Activated CD8-positive, alpha-beta memory T cell treated with anti-CD3 and anti-CD28 coated beads, Interleukin-2, amount 50 U/mL, for 24 hours (primary cell): ENCODE data around the gene RNF14.
A peak's percentile ranks its signal among the peaks of the same experiment; 100 is the strongest.
"Not testable (repeated sequence)": the region's sequence is repeated elsewhere in the genome, so short reads cannot be mapped to it uniquely, and the experiment has no call there.

ENCODE experiments used
- DNase-seq: peaks from one replicate; pipeline ENCODE4 v3.0.0-alpha.2; 2020; ENCODE audit errors: extremely low read depth

RNF14 gene

DNA sequence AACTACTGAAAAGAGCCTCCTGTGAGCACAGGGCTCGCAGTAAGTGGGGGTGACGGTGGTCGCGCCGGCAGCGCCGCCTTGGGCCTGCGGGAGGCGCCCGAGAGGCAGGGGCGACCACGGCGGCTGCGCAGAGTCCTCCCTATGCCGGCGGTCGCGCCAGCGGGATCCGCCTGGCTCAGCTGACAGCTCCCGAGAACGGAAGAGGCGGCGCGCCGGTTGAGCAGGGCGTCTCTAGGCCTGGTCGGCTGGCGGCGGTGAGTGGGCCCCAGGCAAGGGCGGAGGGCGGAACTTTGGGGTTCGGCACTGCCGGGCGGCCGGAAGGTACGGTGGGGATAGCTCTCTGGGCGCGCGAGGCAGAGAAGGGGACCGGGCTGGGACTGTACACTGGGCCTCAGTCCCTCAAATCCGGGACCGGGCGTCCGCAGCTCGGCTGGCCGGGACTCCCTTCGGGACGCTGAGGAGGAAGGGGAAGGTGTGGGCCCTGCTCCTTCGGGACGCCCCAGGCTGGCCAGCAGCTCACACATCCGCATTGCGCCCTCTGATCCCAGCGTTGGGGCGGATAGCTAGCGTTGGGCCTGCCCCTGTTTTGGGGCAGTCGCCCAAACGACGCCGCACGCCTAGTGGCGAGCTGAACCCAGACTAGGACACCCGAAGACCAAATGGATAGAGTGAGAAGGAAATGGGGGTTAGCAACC, at the start of gene RNF14:
Gene RNF14 (plus strand): TSS at position 192 of the 695 bp plus-strand sequence. CDS start 4,484 bp downstream, outside the sequence.
- DNase-seq = peak; percentile 74

GRCh38 chr5:141919218-141920119, 49.4 kb upstream of the RNF14 start:
- no peak for DNase-seq

DNA sequence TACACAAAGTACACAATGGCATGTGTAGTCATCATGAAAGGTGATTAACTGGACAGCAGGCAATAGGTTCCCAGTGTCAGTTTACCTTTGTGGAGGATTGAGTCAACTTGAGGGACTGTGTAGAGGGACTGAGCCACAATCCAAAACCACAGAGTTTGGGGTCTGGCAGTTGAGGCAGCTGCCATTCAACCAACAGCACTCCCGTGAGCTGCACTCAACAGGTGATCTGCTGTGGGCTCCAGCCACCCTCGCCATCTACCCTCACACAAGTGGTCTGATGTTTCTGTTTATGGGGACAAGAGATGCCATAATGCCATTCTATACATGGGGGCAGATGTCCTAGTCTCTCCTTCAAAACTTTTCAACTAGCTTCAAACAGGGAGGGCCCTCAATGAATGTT, 48.1 kb upstream of the RNF14 start:
- no peak for DNase-seq

DNA sequence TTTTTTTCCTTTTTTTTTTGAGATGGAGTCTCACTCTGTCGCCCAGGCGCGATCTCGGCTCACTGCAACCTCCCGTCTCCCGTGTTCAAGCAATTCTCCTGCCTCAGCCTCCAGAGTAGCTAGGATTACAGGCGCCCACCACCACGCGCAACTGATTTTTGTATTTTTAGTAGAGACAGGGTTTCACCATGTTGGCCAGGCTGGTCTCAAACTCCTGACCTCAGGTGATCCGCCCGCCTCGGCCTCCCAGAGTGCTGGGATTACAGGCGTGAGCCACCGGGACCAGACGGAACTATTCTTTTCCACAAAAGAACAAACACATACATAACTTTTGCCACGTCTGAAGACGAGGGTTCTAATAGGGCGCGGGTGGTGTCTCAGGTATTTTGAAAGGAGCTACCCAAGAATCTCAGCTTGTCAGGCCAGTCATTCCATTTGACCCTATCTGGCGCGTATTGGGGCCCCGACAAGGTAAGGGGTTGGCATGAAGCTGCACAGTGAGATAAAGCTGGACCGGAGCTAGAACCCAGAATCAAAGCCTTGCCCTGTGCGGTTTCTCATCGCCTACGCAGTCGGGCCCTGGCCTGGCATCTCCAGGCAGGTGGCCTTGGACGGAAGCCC, 46.0 kb upstream of the RNF14 start:
- DNase-seq = not testable (repeated sequence)

DNA sequence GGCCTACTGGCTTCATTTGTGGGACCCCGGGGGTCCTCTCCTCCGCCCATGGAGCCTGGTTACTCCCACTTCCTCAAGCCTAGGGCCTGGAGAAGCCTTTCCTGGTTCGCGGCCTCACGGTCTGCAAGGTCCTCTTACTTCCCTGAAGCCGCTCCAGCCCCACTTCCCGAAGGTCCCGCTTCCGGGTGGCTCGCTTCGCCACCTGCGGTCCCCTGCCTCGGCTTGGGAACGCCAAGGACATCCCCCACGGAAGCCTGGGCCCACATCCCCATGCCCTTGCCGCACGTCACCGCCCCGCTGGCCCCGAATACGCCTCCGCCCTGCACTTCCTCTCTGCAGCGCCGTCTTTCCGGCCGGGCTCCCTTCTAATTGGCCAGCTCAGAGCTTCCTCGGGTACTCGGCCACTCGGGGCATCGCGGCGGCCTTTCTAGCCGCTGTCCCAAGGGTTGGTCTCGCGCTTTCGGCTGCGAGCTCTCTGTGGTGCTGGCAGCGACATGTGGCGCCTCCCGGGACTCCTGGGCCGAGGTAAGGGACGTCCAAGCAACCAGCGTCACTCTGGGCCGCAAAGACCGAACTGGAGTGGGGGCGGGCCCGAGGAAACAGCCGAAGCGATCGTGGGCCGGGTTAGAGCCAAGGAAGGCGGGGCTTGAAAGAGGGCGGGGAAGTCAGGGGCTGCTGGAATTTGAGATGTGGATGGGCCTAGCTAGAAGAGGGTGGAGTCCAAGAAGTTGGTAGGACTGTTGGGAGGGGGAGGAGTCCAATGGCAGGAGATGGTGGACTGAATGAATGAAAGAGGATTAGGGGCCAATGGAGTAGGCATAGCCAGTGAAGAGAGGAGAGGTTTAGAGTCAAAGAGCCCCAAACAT, 45.2 kb upstream of the RNF14 start, which contains the start of gene DELE1:
Gene DELE1 (plus strand): TSS at position 424 of the 866 bp plus-strand sequence. CDS start 71 bp downstream, at position 495.
- DNase-seq = peak; percentile 94

DNA sequence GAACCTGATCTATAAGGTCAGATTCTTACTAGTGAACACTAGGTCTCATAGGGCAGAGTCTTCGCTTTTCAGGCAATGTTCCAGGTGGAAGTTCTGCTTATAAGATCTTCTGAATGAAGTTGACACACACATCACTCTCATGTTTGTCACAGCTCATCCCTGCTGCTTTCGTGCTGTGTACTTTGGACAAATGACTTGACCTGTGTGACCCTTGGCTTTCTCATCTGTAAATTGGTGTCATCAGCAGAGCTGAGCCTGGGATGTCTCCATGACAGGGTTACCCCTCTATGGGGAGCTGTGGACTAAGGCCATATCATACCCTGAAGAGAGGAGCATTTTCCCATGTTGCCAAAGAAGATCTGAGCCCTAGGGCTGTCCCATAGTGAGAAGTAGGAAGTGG, 42.5 kb upstream of the RNF14 start:
- no peak for DNase-seq

DNA sequence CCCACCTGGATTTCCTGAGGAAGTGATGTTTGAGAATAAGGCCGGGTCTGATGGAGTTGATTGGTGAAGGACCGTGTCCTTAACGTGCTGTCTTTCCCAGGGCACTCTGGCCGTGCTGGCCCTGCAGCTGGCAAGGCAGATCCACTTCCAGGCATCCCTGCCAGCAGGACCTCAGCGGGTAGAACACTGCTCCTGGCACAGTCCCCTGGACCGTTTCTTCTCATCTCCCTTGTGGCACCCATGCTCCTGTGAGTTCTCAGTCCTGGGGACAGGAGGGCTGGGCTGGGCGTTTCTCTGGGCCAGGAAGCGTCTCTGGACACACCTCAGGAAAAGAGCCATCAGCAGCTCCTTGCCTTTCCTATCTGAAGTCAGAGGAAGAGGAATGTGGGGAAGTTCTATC, 40.9 kb upstream of the RNF14 start:
- DNase-seq = no peak

DNA sequence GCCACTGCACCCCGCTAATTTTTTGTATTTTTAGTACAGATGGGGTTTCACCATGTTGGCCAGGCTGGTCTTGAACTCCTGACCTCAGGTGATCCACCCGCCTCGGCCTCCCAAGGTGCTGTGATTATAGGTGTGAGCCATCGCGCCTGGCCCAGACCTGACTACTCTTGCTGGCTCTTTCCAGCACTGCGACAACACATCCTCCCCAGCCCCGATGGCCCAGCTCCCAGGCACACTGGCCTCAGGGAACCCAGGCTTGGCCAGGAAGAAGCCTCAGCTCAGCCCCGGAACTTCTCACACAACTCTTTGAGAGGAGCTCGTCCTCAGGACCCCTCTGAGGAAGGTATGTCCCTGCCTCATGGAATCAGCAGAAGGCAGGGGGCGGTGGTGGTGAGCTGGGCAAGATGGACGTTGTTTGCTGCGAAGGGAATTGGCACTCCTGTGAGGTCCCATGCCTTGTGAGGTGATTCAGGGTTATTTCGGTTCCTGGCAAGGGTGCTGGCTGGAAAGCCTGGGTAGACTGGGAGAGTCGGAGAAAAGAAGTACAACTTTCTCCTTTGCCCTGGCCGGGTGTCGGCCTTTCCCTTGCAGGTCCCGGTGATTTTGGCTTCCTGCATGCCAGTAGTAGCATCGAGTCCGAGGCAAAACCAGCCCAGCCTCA, 39.4 kb upstream of the RNF14 start:
- DNase-seq = no peak

- no peak for DNase-seq
Observed at GRCh38 chr5:141931694-141932093, 37.2 kb upstream of the RNF14 start.

DNA sequence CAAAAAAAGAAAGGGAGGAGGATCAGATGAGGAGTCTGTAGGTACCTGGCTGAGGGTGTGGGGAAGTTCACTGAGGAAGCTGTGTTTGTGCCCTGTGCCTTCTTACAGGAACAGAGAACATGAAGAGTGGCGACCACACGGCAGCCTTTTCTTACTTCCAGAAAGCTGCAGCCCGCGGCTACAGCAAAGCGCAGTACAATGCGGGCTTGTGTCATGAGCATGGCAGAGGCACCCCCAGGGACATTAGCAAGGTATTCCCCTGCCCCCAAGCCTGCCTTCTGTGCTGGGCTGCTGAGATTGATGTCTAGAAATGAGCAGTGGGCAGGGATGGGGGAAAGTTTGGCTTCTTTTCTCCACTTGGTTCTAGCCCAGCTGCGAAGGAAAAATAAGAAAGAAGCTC, 35.8 kb upstream of the RNF14 start:
- no peak for DNase-seq

- DNase-seq = no peak
Observed at GRCh38 chr5:141934099-141934844, 34.6 kb upstream of the RNF14 start.

DNA sequence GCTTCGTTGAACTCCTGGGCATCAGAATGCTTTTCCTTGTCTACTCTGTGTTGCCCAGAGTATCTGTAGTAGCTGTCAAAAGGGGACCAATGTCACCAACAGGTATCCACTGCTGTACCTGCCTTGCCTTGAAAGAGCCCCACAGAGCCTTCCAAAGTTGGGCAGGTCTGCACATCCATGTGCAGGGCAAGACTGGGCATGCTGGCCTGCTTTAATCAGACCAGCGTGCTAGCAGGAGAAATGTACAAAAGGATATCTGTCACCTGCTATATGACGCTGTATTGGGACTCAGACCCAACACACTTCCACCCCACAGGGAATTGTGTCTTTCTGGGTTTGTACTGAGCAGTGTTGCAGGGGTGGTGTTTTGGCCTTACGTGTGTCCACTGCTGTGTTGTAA, 33.4 kb upstream of the RNF14 start:
- no peak for DNase-seq

DNA sequence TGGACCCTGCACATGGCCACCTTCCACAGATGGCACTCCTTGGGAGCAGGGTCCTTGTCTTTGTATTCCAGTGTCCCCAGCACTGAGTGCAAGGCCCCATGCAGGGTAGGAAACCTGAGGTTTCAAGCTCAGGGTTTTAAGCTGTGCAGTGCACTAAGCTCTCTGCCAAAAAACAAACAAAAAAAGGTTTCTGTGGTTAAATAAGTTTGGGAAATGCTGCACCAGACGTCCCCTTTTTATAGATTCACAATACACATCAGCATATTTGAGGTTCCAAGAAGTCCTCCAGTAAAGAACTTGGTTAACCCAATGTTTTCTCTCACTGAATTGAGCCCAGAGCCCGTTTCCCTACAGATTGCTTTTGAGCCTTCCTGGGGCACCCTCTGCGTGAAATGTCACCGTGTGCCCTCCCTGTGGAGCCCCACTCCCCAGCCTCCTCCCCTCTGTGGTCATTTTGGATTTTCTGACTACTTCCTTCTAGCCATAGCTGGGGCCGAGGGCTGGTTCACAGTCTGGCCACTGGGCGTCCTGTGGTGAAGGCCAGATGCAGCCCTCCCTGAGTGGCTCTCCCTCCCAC, 28.1 kb upstream of the RNF14 start:
- DNase-seq = no peak

GRCh38 chr5:141941307-141941706, 27.6 kb upstream of the RNF14 start:
- DNase-seq = no peak

- DNase-seq = no peak
Observed at GRCh38 chr5:141941779-141942178, 27.1 kb upstream of the RNF14 start.

- DNase-seq = no peak
Observed at GRCh38 chr5:141942185-141942857, 26.6 kb upstream of the RNF14 start.

DNA sequence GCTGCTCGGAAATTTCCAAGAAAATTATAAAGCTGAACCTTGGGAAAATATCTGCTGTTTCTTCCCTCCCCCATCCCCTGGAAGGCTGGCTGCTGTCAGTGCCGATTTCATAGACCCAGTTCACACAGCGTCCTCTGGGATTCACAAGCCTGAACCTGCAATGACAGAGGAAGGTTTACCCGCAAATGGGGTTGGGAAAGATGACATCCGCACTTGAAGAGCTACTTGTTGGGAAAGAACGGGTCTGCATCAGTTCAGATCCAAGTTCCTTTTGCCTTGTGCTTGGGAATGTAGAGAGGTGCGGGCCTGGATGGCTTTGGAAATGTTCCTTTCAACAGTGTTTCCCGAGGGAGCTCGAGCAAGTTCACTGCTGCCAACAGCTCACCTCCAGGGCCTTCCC, 24.8 kb upstream of the RNF14 start:
- no peak for DNase-seq

DNA sequence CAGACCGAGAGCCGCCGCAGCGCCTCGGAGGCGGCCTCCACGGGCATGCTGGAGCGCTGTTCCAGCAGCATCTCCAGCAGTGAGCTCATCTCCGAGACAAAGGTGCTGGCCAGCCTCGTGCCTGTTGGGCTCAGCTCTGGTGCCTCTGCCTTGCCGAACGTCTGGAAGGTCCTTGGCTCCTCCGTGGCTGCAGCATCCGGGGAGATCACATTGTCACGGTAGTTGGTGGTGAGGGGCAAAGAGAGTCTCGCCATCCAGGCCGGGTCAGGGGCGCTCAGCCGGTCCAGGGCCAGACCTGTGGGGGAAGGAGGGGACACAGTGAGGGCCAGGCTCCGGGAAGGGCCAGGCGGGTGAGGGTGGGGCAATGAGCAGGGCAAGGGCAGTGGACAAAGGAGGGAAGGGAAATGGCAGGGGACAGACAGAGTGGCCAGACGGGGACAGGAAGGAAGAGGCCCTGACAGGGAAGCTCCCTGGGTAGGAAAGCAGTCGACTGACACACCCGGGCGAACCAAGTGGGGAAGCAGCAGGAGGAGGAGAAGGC, 23.3 kb upstream of the RNF14 start:
- DNase-seq = no peak

GRCh38 chr5:141947316-141947715, 21.6 kb upstream of the RNF14 start:
- DNase-seq = no peak
